Stimulated activated CD8-positive, alpha-beta memory T cell treated with anti-CD3 and anti-CD28 coated beads, Interleukin-12 subunit alpha, Interleukin-12 subunit beta, amount 100 ng/mL, for 1 hour (primary cell): Measurements from ENCODE around the gene PSD4.

ENCODE experiments used
- DNase-seq: peaks from one replicate; pipeline ENCODE4 v3.0.0-alpha.2; 2020; ENCODE audit warnings: low read depth

PSD4 gene

GRCh38 chr2:113142290-113142689 lies 31.5 kb upstream of the PSD4 start:
- DNase-seq = no peak

- DNase-seq = no peak
Observed at GRCh38 chr2:113144259-113144658, 29.5 kb upstream of the PSD4 start.

GRCh38 chr2:113148606-113149552 lies 24.9 kb upstream of the PSD4 start:
- DNase-seq = no peak

- no peak for DNase-seq
Observed at GRCh38 chr2:113149553-113150257, 24.1 kb upstream of the PSD4 start.

- no peak for DNase-seq
Observed at GRCh38 chr2:113150258-113150601, 23.5 kb upstream of the PSD4 start.

- DNase-seq = no peak
Observed at GRCh38 chr2:113155331-113155730, 18.4 kb upstream of the PSD4 start.

- DNase-seq = no peak
Observed at GRCh38 chr2:113156278-113157117, 17.3 kb upstream of the PSD4 start.

- no peak for DNase-seq
Observed at GRCh38 chr2:113157118-113157896, 16.5 kb upstream of the PSD4 start.

- no peak for DNase-seq
Observed at GRCh38 chr2:113157897-113158753, 15.6 kb upstream of the PSD4 start.

- DNase-seq = no peak
Observed at GRCh38 chr2:113158884-113159553, 14.8 kb upstream of the PSD4 start.

- DNase-seq = no peak
Observed at GRCh38 chr2:113160248-113160647, 13.5 kb upstream of the PSD4 start.

- DNase-seq = no peak
Observed at GRCh38 chr2:113160962-113161361, 12.8 kb upstream of the PSD4 start.

GRCh38 chr2:113162173-113162572 lies 11.6 kb upstream of the PSD4 start:
- no peak for DNase-seq

GRCh38 chr2:113162869-113163268 lies 10.9 kb upstream of the PSD4 start:
- no peak for DNase-seq

- no peak for DNase-seq
Observed at GRCh38 chr2:113164215-113164929, 9.4 kb upstream of the PSD4 start.

GRCh38 chr2:113164930-113165585 lies 8.7 kb upstream of the PSD4 start:
- DNase-seq = no peak

GRCh38 chr2:113166187-113166645 lies 7.6 kb upstream of the PSD4 start:
- no peak for DNase-seq

- no peak for DNase-seq
Observed at GRCh38 chr2:113167115-113167932, 6.4 kb upstream of the PSD4 start.
